H9 (cell line): Measurements from ENCODE around the gene IER5. TPM values are rescaled to one million over a fixed set of nuclear protein-coding genes. Genes with fewer than 3 reads are reported as not detected.

ENCODE experiments used
- DNase-seq: peaks from one replicate; pipeline ENCODE4 v3.0.0-alpha.2; 2017
- H2AFZ ChIP-seq: one replicate; pipeline ENCODE4 v1.6.1; 2013; ENCODE audit warnings: mild to moderate bottlenecking, low read length, control low read depth, moderate library complexity
- H2AK5ac ChIP-seq: 2 replicates; pipeline ENCODE4 v1.6.1; 2013; ENCODE audit warnings: low read length, control low read depth, mixed read lengths; ENCODE audit not compliant: insufficient read length
- H2BK120ac ChIP-seq: one replicate; pipeline ENCODE4 v1.6.1; 2013; ENCODE audit warnings: low read depth, mild to moderate bottlenecking, low read length, control low read depth, inconsistent platforms; ENCODE audit not compliant: poor library complexity, severe bottlenecking
- H2BK12ac ChIP-seq: 2 replicates; pipeline ENCODE4 v1.6.1; 2013; ENCODE audit warnings: low read length, control low read depth, mixed read lengths, low read depth; ENCODE audit not compliant: insufficient read length
- H2BK15ac ChIP-seq: 2 replicates; pipeline ENCODE4 v1.6.1; 2013; ENCODE audit warnings: low read depth, low read length, control low read depth
- H2BK20ac ChIP-seq: one replicate; pipeline ENCODE4 v1.6.1; 2013; ENCODE audit warnings: low read depth, mild to moderate bottlenecking, low read length, control low read depth, inconsistent platforms; ENCODE audit not compliant: poor library complexity, severe bottlenecking
- H2BK5ac ChIP-seq: 2 replicates; pipeline ENCODE4 v1.6.1; 2013; ENCODE audit warnings: low read length, control low read depth, mixed read lengths; ENCODE audit not compliant: insufficient read length
- H3K14ac ChIP-seq: 2 replicates; pipeline ENCODE4 v1.6.1; 2013; ENCODE audit warnings: low read length, control low read depth; ENCODE audit not compliant: insufficient read depth
- H3K18ac ChIP-seq: 2 replicates; pipeline ENCODE4 v1.6.1; 2013; ENCODE audit warnings: low read depth, mild to moderate bottlenecking, mixed read lengths, low read length, control low read depth; ENCODE audit not compliant: insufficient read length
- H3K23ac ChIP-seq: 2 replicates; pipeline ENCODE4 v1.6.1; 2013; ENCODE audit warnings: low read length, control low read depth, mixed read lengths, low read depth; ENCODE audit not compliant: insufficient read length
- H3K23me2 ChIP-seq: 2 replicates; pipeline ENCODE4 v1.6.1; 2013; ENCODE audit warnings: low read depth, mild to moderate bottlenecking, mixed read lengths, low read length, control low read depth; ENCODE audit not compliant: insufficient read length, poor library complexity, severe bottlenecking
- H3K27ac ChIP-seq: 2 replicates; pipeline ENCODE4 v1.5.1; 2013; ENCODE audit warnings: low read length, control low read depth, mixed read lengths, low read depth; ENCODE audit not compliant: insufficient read length
- H3K27me3 ChIP-seq: 2 replicates; pipeline ENCODE4 v1.6.1; 2013; ENCODE audit warnings: low read length, control low read depth, inconsistent platforms; ENCODE audit not compliant: insufficient read depth
- H3K4ac ChIP-seq: 2 replicates; pipeline ENCODE4 v1.6.1; 2013; ENCODE audit warnings: low read depth, mild to moderate bottlenecking, control low read depth, inconsistent platforms, low read length, moderate library complexity
- H3K4me1 ChIP-seq: 2 replicates; pipeline ENCODE4 v1.6.1; 2013; ENCODE audit warnings: low read length, control low read depth, inconsistent platforms; ENCODE audit not compliant: insufficient read depth
- H3K4me2 ChIP-seq: 2 replicates; pipeline ENCODE4 v1.6.1; 2013; ENCODE audit warnings: low read length, control low read depth, mixed read lengths; ENCODE audit not compliant: insufficient read length, insufficient read depth
- H3K56ac ChIP-seq: 2 replicates; pipeline ENCODE4 v1.6.1; 2013; ENCODE audit warnings: low read depth, mild to moderate bottlenecking, mixed read lengths, low read length, control low read depth; ENCODE audit not compliant: insufficient read length
- H3K79me1 ChIP-seq: 2 replicates; pipeline ENCODE4 v1.6.1; 2013; ENCODE audit warnings: low read depth, mild to moderate bottlenecking, moderate library complexity, low read length, control low read depth, inconsistent platforms; ENCODE audit not compliant: insufficient read depth, poor library complexity, severe bottlenecking
- H3K79me2 ChIP-seq: 2 replicates; pipeline ENCODE4 v1.6.1; 2013; ENCODE audit warnings: low read length, control low read depth, inconsistent platforms; ENCODE audit not compliant: insufficient read depth
- H3K9ac ChIP-seq: 2 replicates; pipeline ENCODE4 v1.6.1; 2013; ENCODE audit warnings: low read length, control low read depth, mixed read lengths; ENCODE audit not compliant: insufficient read length; ENCODE audit errors: extremely low read depth
- H3K9me3 ChIP-seq: one replicate; pipeline ENCODE4 v1.6.1; 2013; ENCODE audit warnings: low read depth, low read length, inconsistent platforms; ENCODE audit not compliant: control insufficient read depth
- H3T11ph ChIP-seq: one replicate; pipeline ENCODE4 v1.6.1; 2013; ENCODE audit warnings: mild to moderate bottlenecking, low read length, control low read depth, inconsistent platforms
- H4K20me1 ChIP-seq: one replicate; pipeline ENCODE4 v1.6.1; 2013; ENCODE audit not compliant: control insufficient read depth, insufficient read length, insufficient read depth
- H4K5ac ChIP-seq: 2 replicates; pipeline ENCODE4 v1.6.1; 2013; ENCODE audit warnings: low read depth, mild to moderate bottlenecking, mixed read lengths, low read length, control low read depth; ENCODE audit not compliant: insufficient read length
- H4K8ac ChIP-seq: replicated peaks from 2 replicates; pipeline ENCODE4 v1.6.1; 2013; ENCODE audit warnings: low read length, control low read depth, mixed read lengths, low read depth; ENCODE audit not compliant: insufficient read length
- H4K91ac ChIP-seq: 2 replicates; pipeline ENCODE4 v1.6.1; 2013; ENCODE audit warnings: low read depth, mild to moderate bottlenecking, moderate library complexity, mixed read lengths, low read length, control low read depth; ENCODE audit not compliant: insufficient read length
- H3K27ac Mint-ChIP-seq, 3 experiments: 2 replicates in 2 of 3; 3 replicates in 1 of 3; pipeline ENCODE4 v1.8.0; 2020 to 2021; ENCODE audit warnings: mixed read lengths in 3 of 3, mild to moderate bottlenecking in 1 of 3, moderate library complexity in 1 of 3
- H3K27me3 Mint-ChIP-seq: 2 replicates; pipeline ENCODE4 v1.8.0; 2021; ENCODE audit warnings: low read depth, mild to moderate bottlenecking, moderate library complexity, mixed read lengths
- H3K36me3 Mint-ChIP-seq, 3 experiments: 2 replicates in 2 of 3; 3 replicates in 1 of 3; pipeline ENCODE4 v1.8.0; 2020 to 2021; ENCODE audit warnings: low read depth in 3 of 3, mixed read lengths in 3 of 3; ENCODE audit not compliant: insufficient read depth in 1 of 3
- H3K4me1 Mint-ChIP-seq, 2 experiments: 2 replicates each; pipeline ENCODE4 v1.8.0; 2020; ENCODE audit warnings: mixed read lengths in 2 of 2
- H3K4me3 Mint-ChIP-seq, 2 experiments: 2 replicates in 1 of 2; 3 replicates in 1 of 2; pipeline ENCODE4 v1.8.0; 2020 to 2021; ENCODE audit warnings: mild to moderate bottlenecking in 2 of 2, mixed read lengths in 2 of 2, moderate library complexity in 1 of 2
- H3K9me3 Mint-ChIP-seq, 2 experiments: 2 replicates in 1 of 2; 3 replicates in 1 of 2; pipeline ENCODE4 v1.8.0; 2020; ENCODE audit warnings: mild to moderate bottlenecking in 2 of 2, mixed read lengths in 2 of 2, moderate library complexity in 1 of 2
- WGBS: extraction: QIAGEN DNeasy Blood & Tissue Kit; methylation state at CpG from one replicate; pipeline ENCODE4 v1.1.7; 2013; ENCODE audit warnings: missing lambda C conversion rate, low lambda C conversion rate, mixed read lengths; ENCODE audit not compliant: insufficient read length; ENCODE audit errors: extremely low coverage; 5-methylcytosine and 5-hydroxymethylcytosine counted together
- total RNA-seq: library from RNA; stranded (reverse); gene quantifications from 2 replicates; pipeline ENCODE4 v1.2.1, GENCODE V29; 2021
- TF ChIP-seq, protein P1 (sequence below): fragments of 200-600 bp; sonication (generic); conservative IDR thresholded peaks from 3 replicates; pipeline ENCODE4 v1.8.0; 2021; ENCODE audit warnings: antibody characterized with exemption, mild to moderate bottlenecking

The IER5 gene
- total RNA-seq, 1 experiment from 2014 or later: 6.7 TPM

DNA sequence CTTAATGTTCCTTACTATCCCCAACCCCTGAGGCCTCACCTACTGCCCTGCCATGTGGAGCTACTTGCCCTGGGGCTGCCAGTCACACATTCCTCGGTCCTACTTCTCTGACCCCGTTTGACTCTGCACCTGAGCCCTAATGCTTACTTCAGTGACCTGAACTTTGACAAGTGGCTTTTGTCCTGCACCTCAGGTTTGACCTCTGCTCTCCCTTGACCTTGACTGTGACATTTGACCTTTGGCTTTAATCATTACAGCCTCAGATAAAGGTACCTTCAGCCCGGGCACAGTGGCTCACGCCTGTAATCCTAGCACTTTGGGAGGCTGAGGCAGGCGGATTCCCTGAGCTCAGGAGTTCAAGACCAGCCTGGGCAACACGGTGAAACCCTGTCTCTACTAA is 31.9 kb upstream of the IER5 start:
- Histone ChIP-seq H4K91ac (no peak overlapping the region), H3K79me2 (no peaks in the 10 kb centered on the region), H3K4me2 (no peak overlapping the region), H3K27me3 (no peaks in the 10 kb centered on the region), H3K56ac (no peak overlapping the region), H3T11ph (no peak overlapping the region), H2BK15ac (no peak overlapping the region), H3K4ac (no peak overlapping the region), H3K79me1 (no peaks in the 10 kb centered on the region), H2BK12ac (no peak overlapping the region), H4K5ac (no peak overlapping the region), H4K20me1 (no peaks in the 10 kb centered on the region), H2BK120ac (no peak overlapping the region), H2BK5ac (no peak overlapping the region), H3K18ac (no peak overlapping the region), H3K9ac (no peak overlapping the region), H2AK5ac (no peak overlapping the region), H3K9me3 (no peaks in the 10 kb centered on the region), H3K27ac (no peak overlapping the region), H2BK20ac (no peak overlapping the region), H2AFZ (no peak overlapping the region), H3K4me1 (no peaks in the 10 kb centered on the region), H3K14ac (no peak overlapping the region), H3K23ac (no peak overlapping the region), H3K23me2 (no peaks in the 10 kb centered on the region), H4K8ac (no peak overlapping the region)
- Mint-ChIP-seq H3K27me3 (peaks cover 3% of the 10 kb centered on the region), H3K27ac (no peak overlapping the region), H3K36me3 (peaks cover 0 to 4% (median 0%) of the 10 kb centered on the region in 3 experiments; a peak in 2 of 7 replicates), H3K9me3 (no peaks in the 10 kb centered on the region; a peak in 1 of 5 replicates), H3K4me3 (no peak overlapping the region), H3K4me1 (peaks cover 8 to 14% of the 10 kb centered on the region in 2 experiments)
- WGBS: no CpG with 5 or more reads among the region's 6 CpGs
- TF ChIP-seq, protein P1, sequence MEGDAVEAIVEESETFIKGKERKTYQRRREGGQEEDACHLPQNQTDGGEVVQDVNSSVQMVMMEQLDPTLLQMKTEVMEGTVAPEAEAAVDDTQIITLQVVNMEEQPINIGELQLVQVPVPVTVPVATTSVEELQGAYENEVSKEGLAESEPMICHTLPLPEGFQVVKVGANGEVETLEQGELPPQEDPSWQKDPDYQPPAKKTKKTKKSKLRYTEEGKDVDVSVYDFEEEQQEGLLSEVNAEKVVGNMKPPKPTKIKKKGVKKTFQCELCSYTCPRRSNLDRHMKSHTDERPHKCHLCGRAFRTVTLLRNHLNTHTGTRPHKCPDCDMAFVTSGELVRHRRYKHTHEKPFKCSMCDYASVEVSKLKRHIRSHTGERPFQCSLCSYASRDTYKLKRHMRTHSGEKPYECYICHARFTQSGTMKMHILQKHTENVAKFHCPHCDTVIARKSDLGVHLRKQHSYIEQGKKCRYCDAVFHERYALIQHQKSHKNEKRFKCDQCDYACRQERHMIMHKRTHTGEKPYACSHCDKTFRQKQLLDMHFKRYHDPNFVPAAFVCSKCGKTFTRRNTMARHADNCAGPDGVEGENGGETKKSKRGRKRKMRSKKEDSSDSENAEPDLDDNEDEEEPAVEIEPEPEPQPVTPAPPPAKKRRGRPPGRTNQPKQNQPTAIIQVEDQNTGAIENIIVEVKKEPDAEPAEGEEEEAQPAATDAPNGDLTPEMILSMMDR: no peak
- no peak for DNase-seq
